AG09319 (cell line): ENCODE results near the gene PRKCB.

Source experiments
- DNase-seq: peaks from one replicate; pipeline ENCODE4 v3.0.0-alpha.2; 2010; ENCODE audit warnings: low read depth; ENCODE audit errors: extremely low read depth
- CTCF ChIP-seq: IDR thresholded peaks from 2 replicates; pipeline ENCODE4 v1.5.1; 2011; ENCODE audit warnings: low read depth, mild to moderate bottlenecking, inconsistent platforms, low read length, moderate library complexity

The PRKCB gene

GRCh38 chr16:23944381-23944780 is 108.6 kb downstream of the PRKCB start:
- TF ChIP-seq CTCF: no peak
- DNase-seq: no peak

DNA sequence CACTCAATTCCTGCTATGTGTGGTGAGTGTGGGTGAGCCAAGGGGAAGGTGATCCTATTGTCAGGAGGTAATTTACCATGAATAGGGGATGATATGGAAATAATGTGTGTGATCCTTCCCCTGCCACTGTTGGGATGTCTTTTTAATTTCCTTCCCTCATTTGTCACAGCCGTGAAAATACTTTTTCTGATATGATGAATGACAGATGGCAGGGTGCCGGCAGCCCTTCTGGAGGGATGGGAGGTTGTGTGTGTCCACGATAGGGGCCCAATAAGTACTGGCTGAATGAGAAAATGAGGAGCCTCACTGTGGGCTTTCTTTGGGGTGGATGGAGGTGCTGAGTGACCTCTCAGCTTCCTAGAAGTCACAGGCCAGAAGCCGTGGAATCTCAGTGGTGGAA is 109.5 kb downstream of the PRKCB start:
- no peak for DNase-seq
- no peak for TF ChIP-seq CTCF

- no peak for DNase-seq
- no peak for TF ChIP-seq CTCF
These were observed 112.1 kb downstream of the PRKCB start for GRCh38 chr16:23947838-23948237.

DNA sequence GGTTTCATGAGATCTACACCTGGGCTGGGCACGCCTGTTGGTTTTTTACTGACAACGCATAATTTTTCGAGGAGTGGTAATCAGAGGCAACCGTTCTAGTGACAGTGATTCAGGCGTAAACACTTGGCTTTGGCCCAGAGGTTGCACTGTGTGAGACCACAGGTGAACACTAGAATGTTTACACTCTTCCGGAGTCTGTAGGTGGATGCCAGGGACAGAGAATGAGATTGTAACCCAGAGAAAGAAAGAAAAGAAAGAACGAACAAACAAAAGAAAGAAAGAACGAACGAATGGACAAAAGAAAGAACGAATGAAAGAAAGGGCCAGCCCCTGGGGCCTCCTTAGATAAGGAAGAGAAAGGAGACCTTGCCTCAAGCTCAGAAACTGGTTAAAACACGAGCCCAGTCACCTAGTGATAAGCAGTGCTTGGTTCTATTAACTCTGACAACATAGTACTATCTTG is 113.2 kb downstream of the PRKCB start:
- TF ChIP-seq CTCF: no peak
- DNase-seq: no peak

- DNase-seq: no peak
- TF ChIP-seq CTCF: no peak
These were observed 114.0 kb downstream of the PRKCB start for GRCh38 chr16:23949630-23950290.

DNA sequence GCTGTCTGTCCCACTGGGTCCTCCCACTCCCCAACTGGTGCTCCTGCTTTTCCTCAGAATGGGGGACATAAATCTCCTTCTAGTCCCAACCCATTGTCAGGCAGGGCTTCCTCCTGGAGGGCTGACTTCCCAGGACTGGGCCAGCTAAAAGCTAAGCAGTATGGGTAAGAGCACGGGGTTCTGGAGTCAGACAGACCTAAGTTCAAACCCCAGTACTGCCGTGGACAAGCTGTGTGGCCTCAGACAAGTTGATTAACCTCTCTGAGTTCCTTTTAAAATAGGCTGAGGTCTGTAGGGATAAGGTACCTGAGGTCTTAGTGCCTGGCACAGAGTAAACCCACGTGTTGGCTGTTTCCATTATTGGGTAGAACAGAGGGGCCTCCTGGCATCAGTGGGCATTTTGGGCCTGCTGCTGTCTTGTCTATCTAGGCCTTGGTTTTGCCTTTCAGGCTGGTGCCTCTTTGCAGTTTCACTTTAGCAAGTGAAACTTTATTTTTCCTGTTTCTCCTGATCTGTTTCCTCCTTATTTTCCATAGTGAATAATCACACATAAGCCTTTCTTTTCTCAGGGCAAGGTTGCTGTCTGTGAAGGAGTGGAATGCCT is 114.6 kb downstream of the PRKCB start:
- no peak for TF ChIP-seq CTCF
- no peak for DNase-seq

DNA sequence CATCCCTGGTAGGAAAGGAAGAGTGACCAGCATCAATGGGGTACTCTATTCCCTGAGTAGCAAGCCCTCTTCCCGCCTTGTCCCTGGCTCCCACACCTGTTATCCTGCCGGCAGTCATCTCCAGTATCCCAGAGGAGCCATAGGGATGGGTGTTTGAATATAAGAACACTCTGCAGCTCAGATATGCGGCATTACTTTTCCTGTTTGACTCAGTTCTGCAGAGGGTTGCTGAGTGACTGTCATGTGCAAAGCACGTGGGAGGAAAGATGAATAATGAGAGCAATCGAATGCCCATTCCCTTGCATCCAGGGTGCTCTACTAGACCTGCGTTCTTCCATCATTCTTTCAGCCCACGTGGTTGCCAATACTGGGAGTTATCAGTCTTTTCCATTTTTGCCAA is 115.1 kb downstream of the PRKCB start:
- TF ChIP-seq CTCF: no peak
- DNase-seq: no peak
